HepG2 (cell line): ENCODE results near the gene FCHSD1. TPM values are rescaled to one million over a fixed set of nuclear protein-coding genes. Genes with fewer than 3 reads are reported as not detected.
A peak's percentile ranks its signal among the peaks of the same experiment; 100 is the strongest.

ENCODE experiments used
- CREBL2 ChIP-seq: sonication (generic); formaldehyde crosslinking; IDR thresholded peaks from 2 replicates; pipeline ENCODE4 v1.8.1; 2023; ENCODE audit warnings: missing genetic modification reagents, mild to moderate bottlenecking, borderline replicate concordance
- ELF4 ChIP-seq: sonication (generic); formaldehyde crosslinking; IDR thresholded peaks from 2 replicates; pipeline ENCODE4 v1.5.0; 2020; ENCODE audit warnings: missing genetic modification reagents, mild to moderate bottlenecking, moderate library complexity, borderline replicate concordance
- FOSL1 ChIP-seq: sonication (generic); formaldehyde crosslinking; IDR thresholded peaks from 2 replicates; pipeline ENCODE4 v1.9.0; 2021; ENCODE audit warnings: missing genetic modification reagents, borderline replicate concordance
- MBNL3 ChIP-seq: fragments of 250-450 bp; sonication (Bioruptor Pico); conservative IDR thresholded peaks from 2 replicates; pipeline ENCODE4 v1.8.0; 2022; ENCODE audit warnings: mild to moderate bottlenecking, inconsistent platforms
- MTA1 ChIP-seq: sonication (generic); formaldehyde crosslinking; IDR thresholded peaks from 2 replicates; pipeline ENCODE4 v1.4.0; 2020; ENCODE audit warnings: missing genetic modification reagents, mild to moderate bottlenecking, borderline replicate concordance
- PHF20 ChIP-seq: sonication (generic); formaldehyde crosslinking; IDR thresholded peaks from 2 replicates; pipeline ENCODE4 v1.5.0; 2020; ENCODE audit warnings: mild to moderate bottlenecking, missing genetic modification reagents
- RBM22 ChIP-seq: fragments of 200-400 bp; formaldehyde crosslinking; optimal IDR thresholded peaks from 2 replicates; pipeline ENCODE3; 2017; ENCODE audit warnings: mild to moderate bottlenecking, low read length, moderate library complexity
- SP2 ChIP-seq: sonication (generic); formaldehyde crosslinking; IDR thresholded peaks from 2 replicates; pipeline ENCODE4 v1.5.1; 2020; ENCODE audit warnings: mild to moderate bottlenecking, missing genetic modification reagents
- SRSF1 ChIP-seq: fragments of 200-400 bp; formaldehyde crosslinking; optimal IDR thresholded peaks from 2 replicates; pipeline ENCODE3; 2017; ENCODE audit warnings: mild to moderate bottlenecking, low read depth, low read length, moderate library complexity
- ZBTB10 ChIP-seq: sonication (generic); formaldehyde crosslinking; IDR thresholded peaks from 2 replicates; pipeline ENCODE4 v1.4.0; 2020; ENCODE audit warnings: missing genetic modification reagents, borderline replicate concordance
- ZBTB7B ChIP-seq: sonication (generic); formaldehyde crosslinking; IDR thresholded peaks from 2 replicates; pipeline ENCODE4 v1.4.0; 2020; ENCODE audit warnings: missing genetic modification reagents
- ZC3H13 ChIP-seq: sonication (generic); formaldehyde crosslinking; IDR thresholded peaks from 2 replicates; pipeline ENCODE4 v1.8.1; 2023; ENCODE audit warnings: mild to moderate bottlenecking, missing genetic modification reagents, moderate library complexity
- ZNF44 ChIP-seq: sonication (generic); formaldehyde crosslinking; IDR thresholded peaks from 2 replicates; pipeline ENCODE4 v1.5.1; 2020; ENCODE audit warnings: mild to moderate bottlenecking, missing genetic modification reagents
- ZNF468 ChIP-seq: sonication (generic); formaldehyde crosslinking; IDR thresholded peaks from 2 replicates; pipeline ENCODE4 v1.8.0; 2022; ENCODE audit warnings: mild to moderate bottlenecking, moderate library complexity, missing genetic modification reagents
- ZNF576 ChIP-seq: sonication (generic); formaldehyde crosslinking; IDR thresholded peaks from 2 replicates; pipeline ENCODE4 v1.4.0; 2020; ENCODE audit warnings: mild to moderate bottlenecking, missing genetic modification reagents
- ZNF580 ChIP-seq: IDR thresholded peaks from 2 replicates; pipeline ENCODE4 v1.6.1; 2016; ENCODE audit warnings: low read depth, borderline replicate concordance
- ZNF724P ChIP-seq: sonication (generic); formaldehyde crosslinking; IDR thresholded peaks from 2 replicates; pipeline ENCODE4 v1.8.0; 2022; ENCODE audit warnings: missing genetic modification reagents, borderline replicate concordance
- ZNF83 ChIP-seq: sonication (generic); formaldehyde crosslinking; IDR thresholded peaks from 2 replicates; pipeline ENCODE4 v1.4.0; 2020; ENCODE audit warnings: missing genetic modification reagents, mild to moderate bottlenecking, borderline replicate concordance
- polyA plus RNA-seq, 8 experiments: library from polyadenylated mRNA; depleted of rRNA in 3 of 8; stranded (reverse) in 7 of 8; unstranded in 1 of 8; fragments of >200 nt; fragmentation: Illumina TruSeq in 4 of 8; extraction: Trizol in 4 of 8; gene quantifications; 2 replicates each; pipeline versions ENCODE4 v1.2.1 to v1.2.3, GENCODE V29; 2011 to 2016; ENCODE audit warnings: low read depth in 4 of 8, missing spikeins in 1 of 8, mixed read lengths in 1 of 8; ENCODE audit not compliant: insufficient read depth in 1 of 8
- total RNA-seq, 5 experiments: library from RNA; depleted of rRNA; stranded (reverse); fragments of >200 nt; fragmentation: Illumina TruSeq; extraction: Trizol; gene quantifications; 2 replicates each; pipeline ENCODE4 v1.2.3, GENCODE V29; 2016; ENCODE audit warnings: low read depth in 1 of 5
- TF ChIP-seq, protein P1 (sequence below): sonication (generic); formaldehyde crosslinking; IDR thresholded peaks from 2 replicates; pipeline ENCODE4 v1.4.0; 2020; ENCODE audit warnings: mild to moderate bottlenecking, low read depth, missing genetic modification reagents
- TF ChIP-seq, protein P2 (sequence below): sonication (generic); formaldehyde crosslinking; IDR thresholded peaks from 2 replicates; pipeline ENCODE4 v1.9.0; 2021; ENCODE audit warnings: missing genetic modification reagents, borderline replicate concordance
- TF ChIP-seq, protein P3 (sequence below): sonication (generic); formaldehyde crosslinking; IDR thresholded peaks from 2 replicates; pipeline ENCODE4 v1.5.0; 2020; ENCODE audit warnings: missing genetic modification reagents

FCHSD1 gene
- total and polyA plus RNA-seq, 2 of the 13 experiments (the other 11 are each of a cell fraction or from before 2014, with no cell fraction given), result 5.5 to 15.4 TPM

DNA sequence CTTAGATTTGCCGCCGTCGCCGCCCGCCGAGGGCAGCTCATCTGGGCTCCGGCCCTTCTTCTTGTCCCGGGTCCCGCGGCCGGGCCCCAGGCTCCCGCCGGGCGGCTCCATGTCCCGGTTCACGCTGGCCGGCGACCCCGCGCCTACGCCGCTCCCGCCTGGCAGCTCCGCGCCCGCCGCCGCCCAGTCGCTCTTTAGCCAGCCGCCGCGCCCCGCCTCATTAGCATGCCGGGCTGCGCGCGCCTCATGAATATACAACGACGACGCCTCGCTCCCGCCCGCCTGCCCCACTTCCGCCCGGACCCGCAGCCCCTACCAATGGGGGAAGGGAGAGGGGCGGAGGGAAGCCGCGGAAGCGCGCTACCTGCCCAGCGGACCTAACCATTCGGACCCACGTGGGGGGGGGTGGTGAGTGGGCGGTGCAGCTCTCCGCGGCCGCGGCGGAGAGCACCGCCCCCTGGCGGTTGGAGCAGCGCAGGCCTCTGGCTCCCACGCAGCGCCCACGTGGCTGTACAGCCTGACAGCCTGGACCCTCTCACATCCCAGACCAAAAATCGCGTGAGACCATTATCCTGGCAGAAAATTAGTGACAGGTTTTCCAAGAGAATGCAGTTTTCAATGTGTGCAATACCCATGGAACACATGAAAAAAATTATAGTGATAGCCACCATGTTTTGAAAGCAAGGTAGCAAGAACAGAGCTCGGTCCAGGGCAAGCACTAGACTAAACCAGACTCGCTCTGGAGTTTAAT, 32.2 kb downstream of the FCHSD1 start, which contains the start of gene DIAPH1 (continued):
- TF ChIP-seq PHF20 (CRISPR knock-in tag), result peak; percentile 72
- TF ChIP-seq, protein P1, sequence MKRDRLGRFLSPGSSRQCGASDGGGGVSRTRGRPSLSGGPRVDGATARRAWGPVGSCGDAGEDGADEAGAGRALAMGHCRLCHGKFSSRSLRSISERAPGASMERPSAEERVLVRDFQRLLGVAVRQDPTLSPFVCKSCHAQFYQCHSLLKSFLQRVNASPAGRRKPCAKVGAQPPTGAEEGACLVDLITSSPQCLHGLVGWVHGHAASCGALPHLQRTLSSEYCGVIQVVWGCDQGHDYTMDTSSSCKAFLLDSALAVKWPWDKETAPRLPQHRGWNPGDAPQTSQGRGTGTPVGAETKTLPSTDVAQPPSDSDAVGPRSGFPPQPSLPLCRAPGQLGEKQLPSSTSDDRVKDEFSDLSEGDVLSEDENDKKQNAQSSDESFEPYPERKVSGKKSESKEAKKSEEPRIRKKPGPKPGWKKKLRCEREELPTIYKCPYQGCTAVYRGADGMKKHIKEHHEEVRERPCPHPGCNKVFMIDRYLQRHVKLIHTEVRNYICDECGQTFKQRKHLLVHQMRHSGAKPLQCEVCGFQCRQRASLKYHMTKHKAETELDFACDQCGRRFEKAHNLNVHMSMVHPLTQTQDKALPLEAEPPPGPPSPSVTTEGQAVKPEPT (CRISPR knock-in tag), result 0 out of 2 replicates have a peak, but pooled peaks have one; percentile 40
- TF ChIP-seq RBM22, result no peak
- TF ChIP-seq ZBTB7B (CRISPR knock-in tag), result no peak; the same call in 1 of the 2 replicates
- peak; percentile 74; the same call in 1 of the 2 replicates for TF ChIP-seq ELF4 (CRISPR knock-in tag)
- no peak for TF ChIP-seq MBNL3 (CRISPR knock-in tag)
- 0 out of 2 replicates have a peak, but pooled peaks have one; percentile 41 for TF ChIP-seq ZNF724P (CRISPR knock-in tag)
- no peak for TF ChIP-seq SRSF1
- no peak for TF ChIP-seq ZNF44 (CRISPR knock-in tag)
- no peak for TF ChIP-seq CREBL2 (CRISPR knock-in tag)
- TF ChIP-seq FOSL1 (CRISPR knock-in tag), result no peak
- TF ChIP-seq ZNF83 (CRISPR knock-in tag), result no peak
- peak; percentile 79; the same call in 1 of the 2 replicates for TF ChIP-seq ZNF580 (CRISPR knock-in tag)
- TF ChIP-seq ZBTB10, result no peak
- no peak for TF ChIP-seq ZNF576 (CRISPR knock-in tag)
- TF ChIP-seq ZC3H13 (CRISPR knock-in tag), result no peak
- TF ChIP-seq MTA1 (CRISPR knock-in tag), result peak; percentile 43; the same call in 1 of the 2 replicates
- TF ChIP-seq, protein P2, sequence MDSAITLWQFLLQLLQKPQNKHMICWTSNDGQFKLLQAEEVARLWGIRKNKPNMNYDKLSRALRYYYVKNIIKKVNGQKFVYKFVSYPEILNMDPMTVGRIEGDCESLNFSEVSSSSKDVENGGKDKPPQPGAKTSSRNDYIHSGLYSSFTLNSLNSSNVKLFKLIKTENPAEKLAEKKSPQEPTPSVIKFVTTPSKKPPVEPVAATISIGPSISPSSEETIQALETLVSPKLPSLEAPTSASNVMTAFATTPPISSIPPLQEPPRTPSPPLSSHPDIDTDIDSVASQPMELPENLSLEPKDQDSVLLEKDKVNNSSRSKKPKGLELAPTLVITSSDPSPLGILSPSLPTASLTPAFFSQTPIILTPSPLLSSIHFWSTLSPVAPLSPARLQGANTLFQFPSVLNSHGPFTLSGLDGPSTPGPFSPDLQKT (CRISPR knock-in tag), result 0 out of 2 replicates have a peak, but pooled peaks have one; percentile 23
- no peak for TF ChIP-seq ZNF468 (CRISPR knock-in tag)
- TF ChIP-seq, protein P3, sequence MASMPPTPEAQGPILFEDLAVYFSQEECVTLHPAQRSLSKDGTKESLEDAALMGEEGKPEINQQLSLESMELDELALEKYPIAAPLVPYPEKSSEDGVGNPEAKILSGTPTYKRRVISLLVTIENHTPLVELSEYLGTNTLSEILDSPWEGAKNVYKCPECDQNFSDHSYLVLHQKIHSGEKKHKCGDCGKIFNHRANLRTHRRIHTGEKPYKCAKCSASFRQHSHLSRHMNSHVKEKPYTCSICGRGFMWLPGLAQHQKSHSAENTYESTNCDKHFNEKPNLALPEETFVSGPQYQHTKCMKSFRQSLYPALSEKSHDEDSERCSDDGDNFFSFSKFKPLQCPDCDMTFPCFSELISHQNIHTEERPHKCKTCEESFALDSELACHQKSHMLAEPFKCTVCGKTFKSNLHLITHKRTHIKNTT (CRISPR knock-in tag), result no peak
- TF ChIP-seq SP2 (CRISPR knock-in tag), result peak; percentile 66
